ENCODE data around the gene FAM50B.

Gene FAM50B

GRCh38 chr6:3838992-3839867, 9.9 kb upstream of the FAM50B start:
- Histone ChIP-seq H3K4me1 (ENCODE audit: control insufficient read depth, low read length) (peaks cover 5% of the 10 kb centered on the region; the same call in 1 of the 2 replicates), H3K79me2 (ENCODE audit: control insufficient read depth, low read length) (no peaks in the 10 kb centered on the region), H3K27ac (ENCODE audit: low read depth, low read length) (no peak overlapping the region), H4K20me1 (ENCODE audit: control insufficient read depth, insufficient read depth, low read depth, low read length) (no peaks in the 10 kb centered on the region), H3K9me3 (ENCODE audit: control insufficient read depth, insufficient read depth, low read length) (no peaks in the 10 kb centered on the region), H3F3A (ENCODE audit: control insufficient read depth, insufficient read depth) (no peaks in the 10 kb centered on the region), H3K9me2 (replicated peaks; ENCODE audit: control insufficient read depth, low read length) (no peaks in the 10 kb centered on the region), H3K4me2 (ENCODE audit: low read length) (no peak overlapping the region), H3K4me3 (ENCODE audit: low read length) (no peak overlapping the region), H3K36me3 (ENCODE audit: control insufficient read depth, low read length) (no peaks in the 10 kb centered on the region), H3K27me3 (ENCODE audit: control insufficient read depth, low read length) (no peaks in the 10 kb centered on the region)
- TF ChIP-seq CTCF (IDR thresholded peaks at IDR 0.05; ENCODE audit: low read depth, low read length, poor library complexity, severe bottlenecking) = no peak
- no peak for TF ChIP-seq EZH2phosphoT487 (IDR thresholded peaks at IDR 0.05; ENCODE audit: borderline replicate concordance, low read length)

DNA sequence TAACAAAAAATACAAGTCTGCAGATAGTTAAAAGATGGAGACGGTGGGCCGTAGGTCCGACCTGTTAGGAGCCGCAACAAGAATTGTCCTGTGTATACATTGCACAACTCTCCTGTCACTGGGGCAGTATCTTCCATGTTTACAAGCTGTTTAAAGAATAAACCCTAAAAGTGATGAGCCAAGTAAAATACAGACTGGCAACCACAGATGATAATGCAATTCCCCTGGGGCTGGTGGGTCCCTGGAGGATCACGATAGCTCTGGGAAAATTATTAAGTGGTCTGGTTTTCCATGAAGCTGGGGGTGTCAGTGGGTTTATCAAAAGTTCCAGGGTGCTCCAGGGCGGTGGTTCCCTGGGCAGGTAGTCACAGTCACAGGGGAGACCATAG, 8.1 kb upstream of the FAM50B start:
- H3K27me3 ChIP-seq (ENCODE audit: control insufficient read depth, low read length) = no peaks in the 10 kb centered on the region
- peaks cover 5% of the 10 kb centered on the region; the same call in 1 of the 2 replicates for H3K4me1 ChIP-seq (ENCODE audit: control insufficient read depth, low read length)
- no peaks in the 10 kb centered on the region for H3K9me2 ChIP-seq (replicated peaks; ENCODE audit: control insufficient read depth, low read length)
- no peak overlapping the region for H3K4me2 ChIP-seq (ENCODE audit: low read length)
- TF ChIP-seq CTCF (IDR thresholded peaks at IDR 0.05; ENCODE audit: low read depth, low read length, poor library complexity, severe bottlenecking) (no peak), EZH2phosphoT487 (IDR thresholded peaks at IDR 0.05; ENCODE audit: borderline replicate concordance, low read length) (no peak)
- no peak overlapping the region for H3K27ac ChIP-seq (ENCODE audit: low read depth, low read length)
- no peaks in the 10 kb centered on the region for H3K79me2 ChIP-seq (ENCODE audit: control insufficient read depth, low read length)
- H3K36me3 ChIP-seq (ENCODE audit: control insufficient read depth, low read length) = no peaks in the 10 kb centered on the region
- no peak overlapping the region for H3K4me3 ChIP-seq (ENCODE audit: low read length)
- no peaks in the 10 kb centered on the region for H3K9me3 ChIP-seq (ENCODE audit: control insufficient read depth, insufficient read depth, low read length)
- H3F3A ChIP-seq (ENCODE audit: control insufficient read depth, insufficient read depth) = no peaks in the 10 kb centered on the region
- H4K20me1 ChIP-seq (ENCODE audit: control insufficient read depth, insufficient read depth, low read depth, low read length) = no peaks in the 10 kb centered on the region

GRCh38 chr6:3841711-3842565, 7.2 kb upstream of the FAM50B start:
- peaks cover 5% of the 10 kb centered on the region; the same call in 1 of the 2 replicates for H3K4me1 ChIP-seq (ENCODE audit: control insufficient read depth, low read length)
- no peaks in the 10 kb centered on the region for H3K79me2 ChIP-seq (ENCODE audit: control insufficient read depth, low read length)
- no peaks in the 10 kb centered on the region for H3K36me3 ChIP-seq (ENCODE audit: control insufficient read depth, low read length)
- no peaks in the 10 kb centered on the region for H3F3A ChIP-seq (ENCODE audit: control insufficient read depth, insufficient read depth)
- H4K20me1 ChIP-seq (ENCODE audit: control insufficient read depth, insufficient read depth, low read depth, low read length) = no peaks in the 10 kb centered on the region
- no peak overlapping the region for H3K27ac ChIP-seq (ENCODE audit: low read depth, low read length)
- no peak overlapping the region for H3K4me3 ChIP-seq (ENCODE audit: low read length)
- no peaks in the 10 kb centered on the region for H3K9me3 ChIP-seq (ENCODE audit: control insufficient read depth, insufficient read depth, low read length)
- no peaks in the 10 kb centered on the region for H3K27me3 ChIP-seq (ENCODE audit: control insufficient read depth, low read length)
- TF ChIP-seq EZH2phosphoT487 (IDR thresholded peaks at IDR 0.05; ENCODE audit: borderline replicate concordance, low read length) = no peak
- no peak for TF ChIP-seq CTCF (IDR thresholded peaks at IDR 0.05; ENCODE audit: low read depth, low read length, poor library complexity, severe bottlenecking)
- no peaks in the 10 kb centered on the region for H3K9me2 ChIP-seq (replicated peaks; ENCODE audit: control insufficient read depth, low read length)
- H3K4me2 ChIP-seq (ENCODE audit: low read length) = no peak overlapping the region
